PC-9 (cell line): ENCODE measurements around the gene GLYATL1B. TPM values are rescaled to one million over a fixed set of nuclear protein-coding genes. Genes with fewer than 3 reads are reported as not detected.
"Not testable (repeated sequence)": the region's sequence is repeated elsewhere in the genome, so short reads cannot be mapped to it uniquely, and the experiment has no call there.

Source experiments
- BruUV-seq: library from RNA; stranded (reverse); fragments of 400-500 nt; replicated peaks from 2 replicates; lab custom pipeline; 2021; lab: Mats Ljungman, UMichigan
- CTCF ChIA-PET: fragments of 300-600 bp; sonication (Branson Sonifier 250); formaldehyde crosslinking; loops from one replicate; lab custom pipeline; 2022; ENCODE audit warnings: antibody characterized with exemption; lab: Charles Lee
- POLR2A ChIA-PET: fragments of 300-600 bp; sonication (Branson Sonifier 250); formaldehyde crosslinking; loops from one replicate; lab custom pipeline; 2022; ENCODE audit warnings: antibody characterized with exemption; ENCODE audit not compliant: unreplicated experiment; lab: Charles Lee
- DNase-seq, 2 experiments: peaks; one replicate each; pipeline versions ENCODE4 v3.0.0 to v3.0.0-alpha.2; 2015 to 2022; ENCODE audit warnings: mixed read lengths in 1 of 2
- H2AFZ ChIP-seq: fragments of 200-600 bp; sonication (generic); 2 replicates; pipeline ENCODE4 v1.8.1; 2017; ENCODE audit warnings: antibody characterized with exemption
- H3F3A ChIP-seq: fragments of 200-600 bp; sonication (generic); 2 replicates; pipeline ENCODE4 v1.8.1; 2017; ENCODE audit warnings: antibody characterized with exemption, mild to moderate bottlenecking, low read depth; ENCODE audit not compliant: insufficient read depth
- H3K27ac ChIP-seq: fragments of 200-600 bp; sonication (generic); 2 replicates; pipeline ENCODE4 v1.6.1; 2016; ENCODE audit warnings: mixed run types
- H3K27me3 ChIP-seq: fragments of 200-600 bp; sonication (generic); 2 replicates; pipeline ENCODE4 v1.6.1; 2016; ENCODE audit warnings: low read depth, mixed run types; ENCODE audit not compliant: insufficient read depth
- H3K36me3 ChIP-seq: fragments of 200-600 bp; sonication (generic); 2 replicates; pipeline ENCODE4 v1.6.1; 2016; ENCODE audit warnings: low read depth, mixed run types
- H3K4me1 ChIP-seq: fragments of 200-600 bp; sonication (generic); replicated peaks from 2 replicates; pipeline ENCODE4 v1.6.1; 2016; ENCODE audit warnings: mixed run types; ENCODE audit not compliant: insufficient read depth
- H3K4me2 ChIP-seq: fragments of 200-600 bp; sonication (generic); 2 replicates; pipeline ENCODE4 v1.6.1; 2017; ENCODE audit warnings: mixed run types
- H3K4me3 ChIP-seq: fragments of 200-600 bp; sonication (generic); 2 replicates; pipeline ENCODE4 v1.6.1; 2016; ENCODE audit warnings: mixed run types
- H3K79me2 ChIP-seq: fragments of 200-600 bp; sonication (generic); 2 replicates; pipeline ENCODE4 v1.6.1; 2017; ENCODE audit warnings: low read depth, mixed run types
- H3K9me2 ChIP-seq: fragments of 200-600 bp; sonication (generic); 2 replicates; pipeline ENCODE4 v1.8.1; 2017; ENCODE audit warnings: mild to moderate bottlenecking; ENCODE audit not compliant: insufficient read depth
- H3K9me3 ChIP-seq: fragments of 200-600 bp; sonication (generic); 2 replicates; pipeline ENCODE4 v1.8.1; 2016; ENCODE audit warnings: low read depth; ENCODE audit not compliant: insufficient read depth
- H4K20me1 ChIP-seq: fragments of 200-600 bp; sonication (generic); 2 replicates; pipeline ENCODE4 v1.8.1; 2017; ENCODE audit not compliant: insufficient read depth
- CTCF ChIP-seq: fragments of 200-600 bp; sonication (generic); conservative IDR thresholded peaks from 2 replicates; pipeline ENCODE4 v1.6.1; 2017; ENCODE audit warnings: mixed run types, antibody characterized with exemption, mild to moderate bottlenecking, moderate library complexity
- EZH2 ChIP-seq: fragments of 200-600 bp; sonication (generic); IDR thresholded peaks from 2 replicates; pipeline ENCODE4 v1.8.0; 2017; ENCODE audit warnings: antibody characterized with exemption, low read depth
- intact Hi-C: fragments of 100-400 bp; cut with micrococcal nuclease; formaldehyde crosslinking; loops from one replicate; pipeline ENCODE4 v1.10.0; 2022; ENCODE audit not compliant: unreplicated experiment
- total RNA-seq: library from RNA; stranded (reverse); gene quantifications from 2 replicates; pipeline ENCODE4 v1.2.3, GENCODE V29; 2021

GLYATL1B gene
- total RNA-seq, 1 experiment from 2014 or later: not detected

- Histone ChIP-seq H4K20me1 (no peaks in the 10 kb centered on the region), H3K79me2 (no peaks in the 10 kb centered on the region), H3K4me2 (no peak overlapping the region), H3K9me3 (no peaks in the 10 kb centered on the region), H3F3A (no peaks in the 10 kb centered on the region), H3K27ac (no peak overlapping the region), H3K4me1 (no peaks in the 10 kb centered on the region), H3K36me3 (no peaks in the 10 kb centered on the region), H3K9me2 (no peaks in the 10 kb centered on the region), H3K27me3 (peaks cover 40% of the 10 kb centered on the region), H2AFZ (no peak overlapping the region), H3K4me3 (no peak overlapping the region)
- POLR2A ChIA-PET: no interaction called here
- TF ChIP-seq CTCF: no peak
- CTCF ChIA-PET: no interaction called here
- BruUV-seq: no TSS peak
- intact Hi-C loops: no loop called here
- DNase-seq: no peak
These were observed 9.1 kb upstream of the GLYATL1B start for GRCh38 chr11:59076876-59077571.

- H3K27ac ChIP-seq: no peak overlapping the region
- CTCF ChIA-PET: no interaction called here
- no TSS peak for BruUV-seq
- H4K20me1 ChIP-seq: no peaks in the 10 kb centered on the region
- TF ChIP-seq EZH2 (no peak), CTCF (no peak)
- H2AFZ ChIP-seq: no peak overlapping the region
- no peak overlapping the region for H3K4me3 ChIP-seq
- H3K27me3 ChIP-seq: peaks cover 53% of the 10 kb centered on the region
- POLR2A ChIA-PET: no interaction called here
- intact Hi-C loops: no loop called here
- no peaks in the 10 kb centered on the region for H3K36me3 ChIP-seq
- no peaks in the 10 kb centered on the region for H3K79me2 ChIP-seq
- no peaks in the 10 kb centered on the region for H3K9me3 ChIP-seq
- H3K4me2 ChIP-seq: no peak overlapping the region
- no peak for DNase-seq
- no peaks in the 10 kb centered on the region for H3K9me2 ChIP-seq
- H3F3A ChIP-seq: no peaks in the 10 kb centered on the region
- H3K4me1 ChIP-seq: no peaks in the 10 kb centered on the region
These were observed 7.7 kb upstream of the GLYATL1B start for GRCh38 chr11:59078435-59078834.

GRCh38 chr11:59079086-59079485 is 7.0 kb upstream of the GLYATL1B start:
- intact Hi-C loops: no loop called here
- POLR2A ChIA-PET: no interaction called here
- no peaks in the 10 kb centered on the region for H3K9me2 ChIP-seq
- no peak for DNase-seq
- no peak overlapping the region for H2AFZ ChIP-seq
- no peaks in the 10 kb centered on the region for H3K36me3 ChIP-seq
- no peak overlapping the region for H3K4me3 ChIP-seq
- H3K9me3 ChIP-seq: no peaks in the 10 kb centered on the region
- peaks cover 59% of the 10 kb centered on the region for H3K27me3 ChIP-seq
- H3K79me2 ChIP-seq: no peaks in the 10 kb centered on the region
- H3K4me2 ChIP-seq: no peak overlapping the region
- no peaks in the 10 kb centered on the region for H3K4me1 ChIP-seq
- no peaks in the 10 kb centered on the region for H3F3A ChIP-seq
- CTCF ChIA-PET: no interaction called here
- TF ChIP-seq CTCF (no peak), EZH2 (no peak)
- BruUV-seq: no TSS peak
- H3K27ac ChIP-seq: no peak overlapping the region
- H4K20me1 ChIP-seq: no peaks in the 10 kb centered on the region

GRCh38 chr11:59080421-59080820 is 5.7 kb upstream of the GLYATL1B start:
- CTCF ChIA-PET: not testable (repeated sequence)

GRCh38 chr11:59081430-59082020 is 4.6 kb upstream of the GLYATL1B start:
- CTCF ChIA-PET, H3K27ac ChIP-seq, H3K79me2 ChIP-seq, POLR2A ChIA-PET, H3K4me2 ChIP-seq, H3K4me1 ChIP-seq, DNase-seq, H3K36me3 ChIP-seq, H3K4me3 ChIP-seq, H3K9me2 ChIP-seq, H2AFZ ChIP-seq, H3F3A ChIP-seq, H4K20me1 ChIP-seq, BruUV-seq, intact Hi-C loops, H3K9me3 ChIP-seq: not testable (repeated sequence)
- H3K27me3 ChIP-seq: peaks cover 82% of the 10 kb centered on the region

More at GRCh38 chr11:59080421-59080820, 5.7 kb upstream of the GLYATL1B start:
- H3K79me2 ChIP-seq, H3K9me3 ChIP-seq, H3K4me2 ChIP-seq, H3K4me1 ChIP-seq, H3K9me2 ChIP-seq, BruUV-seq, POLR2A ChIA-PET, DNase-seq, H3K27ac ChIP-seq, H4K20me1 ChIP-seq, H3F3A ChIP-seq, intact Hi-C loops, H2AFZ ChIP-seq, H3K36me3 ChIP-seq, H3K4me3 ChIP-seq: not testable (repeated sequence)
- H3K27me3 ChIP-seq: peaks cover 72% of the 10 kb centered on the region
